Activated gamma-delta T cell treated with anti-CD3 and anti-CD28 coated beads, Interleukin-2, amount 50 U/mL, for 16 hours (primary cell): Measurements from ENCODE around the gene PAWR.
"Not testable (repeated sequence)": the region's sequence is repeated elsewhere in the genome, so short reads cannot be mapped to it uniquely, and the experiment has no call there.

Source experiments
- DNase-seq: peaks from one replicate; pipeline ENCODE4 v3.0.0-alpha.2; 2020; ENCODE audit warnings: low read depth

The PAWR gene

GRCh38 chr12:79548610-79548924, 142.2 kb downstream of the PAWR start:
- DNase-seq, result no peak

- no peak for DNase-seq
Observed at GRCh38 chr12:79547735-79548609, 142.8 kb downstream of the PAWR start.

GRCh38 chr12:79547044-79547734, 143.6 kb downstream of the PAWR start:
- DNase-seq, result no peak

GRCh38 chr12:79546466-79547043, 144.2 kb downstream of the PAWR start:
- no peak for DNase-seq

GRCh38 chr12:79544439-79544838, 146.3 kb downstream of the PAWR start:
- DNase-seq, result not testable (repeated sequence)

GRCh38 chr12:79537675-79538074, 153.1 kb downstream of the PAWR start:
- DNase-seq, result no peak

- DNase-seq, result no peak
Observed at GRCh38 chr12:79535751-79536150, 155.0 kb downstream of the PAWR start.
